HEK293 (cell line): ENCODE results near the gene PRUNE2.
A peak's percentile ranks its signal among the peaks of the same experiment; 100 is the strongest.

Source experiments
- BCL11A ChIP-seq: fragments of 450-650 bp; formaldehyde crosslinking; IDR thresholded peaks from 2 replicates; pipeline ENCODE4 v1.5.1; 2016; ENCODE audit warnings: low read depth, missing biosample characterization, missing genetic modification characterization
- IKZF3 ChIP-seq: fragments of 450-650 bp; IDR thresholded peaks from 2 replicates; pipeline ENCODE4 v1.5.0; 2018; ENCODE audit warnings: missing biosample characterization, mild to moderate bottlenecking, missing genetic modification characterization, moderate library complexity
- KLF8 ChIP-seq: fragments of 450-650 bp; formaldehyde crosslinking; IDR thresholded peaks from 2 replicates; pipeline ENCODE4 v1.5.1; 2016; ENCODE audit warnings: missing biosample characterization, missing genetic modification characterization
- KLF9 ChIP-seq: fragments of 450-650 bp; formaldehyde crosslinking; IDR thresholded peaks from 2 replicates; pipeline ENCODE4 v1.5.1; 2016; ENCODE audit warnings: missing biosample characterization, missing genetic modification characterization, low read depth
- MYNN ChIP-seq: fragments of 450-650 bp; formaldehyde crosslinking; IDR thresholded peaks from 2 replicates; pipeline ENCODE4 v1.5.1; 2016; ENCODE audit warnings: missing biosample characterization, missing genetic modification characterization, borderline replicate concordance
- SETDB1 ChIP-seq: IDR thresholded peaks from one replicate; pipeline ENCODE4 v1.6.1; 2017; ENCODE audit warnings: mild to moderate bottlenecking, low read length, moderate library complexity, mixed read lengths; ENCODE audit not compliant: insufficient read length
- SP2 ChIP-seq: fragments of 450-650 bp; formaldehyde crosslinking; IDR thresholded peaks from 2 replicates; pipeline ENCODE4 v1.5.1; 2016; ENCODE audit warnings: missing biosample characterization, missing genetic modification characterization
- WT1 ChIP-seq: fragments of 450-650 bp; formaldehyde crosslinking; IDR thresholded peaks from 2 replicates; pipeline ENCODE4 v1.5.1; 2016; ENCODE audit warnings: missing biosample characterization, missing genetic modification characterization
- ZBTB21 ChIP-seq: fragments of 450-650 bp; formaldehyde crosslinking; IDR thresholded peaks from 2 replicates; pipeline ENCODE4 v1.5.1; 2017; ENCODE audit warnings: missing biosample characterization, missing genetic modification characterization
- ZNF112 ChIP-seq: fragments of 450-650 bp; formaldehyde crosslinking; IDR thresholded peaks from 2 replicates; pipeline ENCODE4 v1.5.0; 2017; ENCODE audit warnings: missing biosample characterization, missing genetic modification characterization
- ZNF121 ChIP-seq: fragments of 450-650 bp; formaldehyde crosslinking; IDR thresholded peaks from 2 replicates; pipeline ENCODE4 v1.5.1; 2016; ENCODE audit warnings: missing biosample characterization, missing genetic modification characterization
- ZNF157 ChIP-seq: fragments of 450-650 bp; formaldehyde crosslinking; IDR thresholded peaks from 2 replicates; pipeline ENCODE4 v1.5.1; 2016; ENCODE audit warnings: missing biosample characterization, missing genetic modification characterization
- ZNF184 ChIP-seq: fragments of 450-650 bp; IDR thresholded peaks from 2 replicates; pipeline ENCODE4 v1.5.1; 2018; ENCODE audit warnings: missing biosample characterization, mild to moderate bottlenecking, missing genetic modification characterization
- ZNF274 ChIP-seq, 2 experiments: fragments of 200-500 bp in 1 of 2; fragments of 450-650 bp in 1 of 2; sonication (Bioruptor generic) in 1 of 2; formaldehyde crosslinking in 1 of 2; IDR thresholded peaks; 2 replicates each; pipeline versions ENCODE4 v1.5.1 to v1.6.1; 2014 to 2016; ENCODE audit warnings: borderline replicate concordance in 1 of 2, inconsistent platforms in 1 of 2, low read length in 1 of 2, missing biosample characterization in 1 of 2, missing genetic modification characterization in 1 of 2
- ZNF416 ChIP-seq: fragments of 450-650 bp; formaldehyde crosslinking; IDR thresholded peaks from 2 replicates; pipeline ENCODE4 v1.5.1; 2016; ENCODE audit warnings: missing biosample characterization, missing genetic modification characterization
- ZNF426 ChIP-seq: fragments of 450-650 bp; formaldehyde crosslinking; IDR thresholded peaks from 2 replicates; pipeline ENCODE4 v1.5.1; 2017; ENCODE audit warnings: missing biosample characterization, missing genetic modification characterization, mild to moderate bottlenecking, inconsistent platforms, moderate library complexity
- ZNF596 ChIP-seq: fragments of 450-650 bp; IDR thresholded peaks from 2 replicates; pipeline ENCODE4 v1.5.0; 2018; ENCODE audit warnings: missing biosample characterization, mild to moderate bottlenecking, missing genetic modification characterization, moderate library complexity
- ZNF600 ChIP-seq: fragments of 450-650 bp; formaldehyde crosslinking; IDR thresholded peaks from 2 replicates; pipeline ENCODE4 v1.5.1; 2016; ENCODE audit warnings: missing biosample characterization, missing genetic modification characterization
- ZNF621 ChIP-seq: fragments of 450-650 bp; formaldehyde crosslinking; IDR thresholded peaks from 2 replicates; pipeline ENCODE4 v1.5.1; 2017; ENCODE audit warnings: missing biosample characterization, missing genetic modification characterization
- ZNF624 ChIP-seq: fragments of 450-650 bp; formaldehyde crosslinking; IDR thresholded peaks from 2 replicates; pipeline ENCODE4 v1.5.1; 2017; ENCODE audit warnings: missing biosample characterization, missing genetic modification characterization
- ZNF626 ChIP-seq: fragments of 450-650 bp; sonication (Bioruptor Pico); formaldehyde crosslinking; IDR thresholded peaks from 2 replicates; pipeline ENCODE4 v1.5.1; 2018; ENCODE audit warnings: missing biosample characterization, missing genetic modification characterization, inconsistent platforms
- ZNF654 ChIP-seq: fragments of 450-650 bp; formaldehyde crosslinking; IDR thresholded peaks from 2 replicates; pipeline ENCODE4 v1.5.1; 2016; ENCODE audit warnings: low read depth, missing biosample characterization, missing genetic modification characterization
- ZNF664 ChIP-seq: fragments of 450-650 bp; formaldehyde crosslinking; IDR thresholded peaks from 2 replicates; pipeline ENCODE4 v1.5.1; 2016; ENCODE audit warnings: missing biosample characterization, missing genetic modification characterization
- ZNF830 ChIP-seq: fragments of 450-650 bp; IDR thresholded peaks from 2 replicates; pipeline ENCODE4 v1.5.0; 2018; ENCODE audit warnings: missing biosample characterization, missing genetic modification characterization, low read depth, mild to moderate bottlenecking, moderate library complexity
- TF ChIP-seq, protein P1 (sequence below): fragments of 450-650 bp; formaldehyde crosslinking; IDR thresholded peaks from 2 replicates; pipeline ENCODE4 v1.5.1; 2016; ENCODE audit warnings: missing biosample characterization, missing genetic modification characterization
- TF ChIP-seq, protein P2 (sequence below): fragments of 450-650 bp; formaldehyde crosslinking; IDR thresholded peaks from 2 replicates; pipeline ENCODE4 v1.5.1; 2016; ENCODE audit warnings: missing biosample characterization, missing genetic modification characterization
- TF ChIP-seq, protein P3 (sequence below): fragments of 450-650 bp; IDR thresholded peaks from 2 replicates; pipeline ENCODE4 v1.5.1; 2018; ENCODE audit warnings: missing biosample characterization, missing genetic modification characterization
- TF ChIP-seq, protein P4 (sequence below): fragments of 450-650 bp; formaldehyde crosslinking; IDR thresholded peaks from 2 replicates; pipeline ENCODE4 v1.5.1; 2017; ENCODE audit warnings: missing biosample characterization, missing genetic modification characterization
- TF ChIP-seq, protein P5 (sequence below): fragments of 450-650 bp; formaldehyde crosslinking; IDR thresholded peaks from 2 replicates; pipeline ENCODE4 v1.5.1; 2016; ENCODE audit warnings: missing biosample characterization, missing genetic modification characterization
- TF ChIP-seq, protein P6 (sequence below): fragments of 450-650 bp; formaldehyde crosslinking; IDR thresholded peaks from 2 replicates; pipeline ENCODE4 v1.5.1; 2016; ENCODE audit warnings: missing biosample characterization, missing genetic modification characterization
- TF ChIP-seq, protein P7 (sequence below): fragments of 450-650 bp; formaldehyde crosslinking; IDR thresholded peaks from 2 replicates; pipeline ENCODE4 v1.5.1; 2016; ENCODE audit warnings: missing biosample characterization, missing genetic modification characterization

PRUNE2 gene

DNA sequence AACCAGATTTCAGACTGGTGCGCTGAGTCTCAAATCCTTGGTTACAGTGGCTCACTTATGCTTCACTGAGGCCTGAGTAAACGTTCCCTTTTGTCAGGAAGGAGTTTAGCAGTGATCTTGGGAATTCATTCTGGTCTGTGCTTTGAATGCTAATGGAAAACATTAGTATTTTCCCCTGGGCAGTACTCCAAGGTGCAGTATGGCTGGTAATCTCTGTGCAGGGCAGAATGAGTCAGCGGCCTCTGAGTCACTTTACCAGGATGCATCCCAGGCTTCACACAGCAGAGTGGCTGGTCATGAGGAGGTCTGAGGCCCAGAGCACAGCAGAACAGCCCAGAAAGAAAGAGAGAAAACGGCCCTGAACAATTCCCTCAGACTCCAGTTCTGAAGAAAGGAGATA, 87.6 kb downstream of the PRUNE2 start (continued):
- TF ChIP-seq ZNF274 (IDR thresholded peaks at IDR 0.05; ENCODE audit: low read length) (no peak), ZNF274 (tag by site-specific recombination; IDR thresholded peaks at IDR 0.05; ENCODE audit: borderline replicate concordance) (no peak), ZNF621 (no peak), SP2 (no peak), SETDB1 (no peak), ZNF157 (no peak), ZBTB21 (tag by site-specific recombination) (no peak), BCL11A (tag by site-specific recombination) (no peak), ZNF112 (no peak), IKZF3 (tag by site-specific recombination) (peak; percentile 32; the same call in 1 of the 2 replicates), MYNN (tag by site-specific recombination) (no peak), ZNF654 (no peak), ZNF600 (tag by site-specific recombination) (peak; percentile 89), ZNF596 (no peak), WT1 (tag by site-specific recombination) (no peak), ZNF624 (tag by site-specific recombination) (no peak), ZNF664 (tag by site-specific recombination) (no peak), ZNF184 (tag by site-specific recombination) (peak; percentile 23; the same call in 1 of the 2 replicates), ZNF416 (tag by site-specific recombination) (no peak), ZNF121 (tag by site-specific recombination) (no peak), KLF9 (tag by site-specific recombination) (no peak), ZNF626 (no peak), KLF8 (tag by site-specific recombination) (no peak), ZNF830 (tag by site-specific recombination) (no peak), ZNF426 (no peak)
- TF ChIP-seq, protein P1, sequence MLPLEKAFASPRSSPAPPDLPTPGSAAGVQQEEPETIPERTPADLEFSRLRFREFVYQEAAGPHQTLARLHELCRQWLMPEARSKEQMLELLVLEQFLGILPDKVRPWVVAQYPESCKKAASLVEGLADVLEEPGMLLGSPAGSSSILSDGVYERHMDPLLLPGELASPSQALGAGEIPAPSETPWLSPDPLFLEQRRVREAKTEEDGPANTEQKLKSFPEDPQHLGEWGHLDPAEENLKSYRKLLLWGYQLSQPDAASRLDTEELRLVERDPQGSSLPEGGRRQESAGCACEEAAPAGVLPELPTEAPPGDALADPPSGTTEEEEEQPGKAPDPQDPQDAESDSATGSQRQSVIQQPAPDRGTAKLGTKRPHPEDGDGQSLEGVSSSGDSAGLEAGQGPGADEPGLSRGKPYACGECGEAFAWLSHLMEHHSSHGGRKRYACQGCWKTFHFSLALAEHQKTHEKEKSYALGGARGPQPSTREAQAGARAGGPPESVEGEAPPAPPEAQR (tag by site-specific recombination): no peak
- TF ChIP-seq, protein P2, sequence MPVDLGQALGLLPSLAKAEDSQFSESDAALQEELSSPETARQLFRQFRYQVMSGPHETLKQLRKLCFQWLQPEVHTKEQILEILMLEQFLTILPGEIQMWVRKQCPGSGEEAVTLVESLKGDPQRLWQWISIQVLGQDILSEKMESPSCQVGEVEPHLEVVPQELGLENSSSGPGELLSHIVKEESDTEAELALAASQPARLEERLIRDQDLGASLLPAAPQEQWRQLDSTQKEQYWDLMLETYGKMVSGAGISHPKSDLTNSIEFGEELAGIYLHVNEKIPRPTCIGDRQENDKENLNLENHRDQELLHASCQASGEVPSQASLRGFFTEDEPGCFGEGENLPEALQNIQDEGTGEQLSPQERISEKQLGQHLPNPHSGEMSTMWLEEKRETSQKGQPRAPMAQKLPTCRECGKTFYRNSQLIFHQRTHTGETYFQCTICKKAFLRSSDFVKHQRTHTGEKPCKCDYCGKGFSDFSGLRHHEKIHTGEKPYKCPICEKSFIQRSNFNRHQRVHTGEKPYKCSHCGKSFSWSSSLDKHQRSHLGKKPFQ (tag by site-specific recombination): no peak
- TF ChIP-seq, protein P3, sequence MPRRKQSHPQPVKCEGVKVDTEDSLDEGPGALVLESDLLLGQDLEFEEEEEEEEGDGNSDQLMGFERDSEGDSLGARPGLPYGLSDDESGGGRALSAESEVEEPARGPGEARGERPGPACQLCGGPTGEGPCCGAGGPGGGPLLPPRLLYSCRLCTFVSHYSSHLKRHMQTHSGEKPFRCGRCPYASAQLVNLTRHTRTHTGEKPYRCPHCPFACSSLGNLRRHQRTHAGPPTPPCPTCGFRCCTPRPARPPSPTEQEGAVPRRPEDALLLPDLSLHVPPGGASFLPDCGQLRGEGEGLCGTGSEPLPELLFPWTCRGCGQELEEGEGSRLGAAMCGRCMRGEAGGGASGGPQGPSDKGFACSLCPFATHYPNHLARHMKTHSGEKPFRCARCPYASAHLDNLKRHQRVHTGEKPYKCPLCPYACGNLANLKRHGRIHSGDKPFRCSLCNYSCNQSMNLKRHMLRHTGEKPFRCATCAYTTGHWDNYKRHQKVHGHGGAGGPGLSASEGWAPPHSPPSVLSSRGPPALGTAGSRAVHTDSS (tag by site-specific recombination): no peak
- TF ChIP-seq, protein P4, sequence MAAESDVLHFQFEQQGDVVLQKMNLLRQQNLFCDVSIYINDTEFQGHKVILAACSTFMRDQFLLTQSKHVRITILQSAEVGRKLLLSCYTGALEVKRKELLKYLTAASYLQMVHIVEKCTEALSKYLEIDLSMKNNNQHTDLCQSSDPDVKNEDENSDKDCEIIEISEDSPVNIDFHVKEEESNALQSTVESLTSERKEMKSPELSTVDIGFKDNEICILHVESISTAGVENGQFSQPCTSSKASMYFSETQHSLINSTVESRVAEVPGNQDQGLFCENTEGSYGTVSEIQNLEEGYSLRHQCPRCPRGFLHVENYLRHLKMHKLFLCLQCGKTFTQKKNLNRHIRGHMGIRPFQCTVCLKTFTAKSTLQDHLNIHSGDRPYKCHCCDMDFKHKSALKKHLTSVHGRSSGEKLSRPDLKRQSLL: no peak
- TF ChIP-seq, protein P5, sequence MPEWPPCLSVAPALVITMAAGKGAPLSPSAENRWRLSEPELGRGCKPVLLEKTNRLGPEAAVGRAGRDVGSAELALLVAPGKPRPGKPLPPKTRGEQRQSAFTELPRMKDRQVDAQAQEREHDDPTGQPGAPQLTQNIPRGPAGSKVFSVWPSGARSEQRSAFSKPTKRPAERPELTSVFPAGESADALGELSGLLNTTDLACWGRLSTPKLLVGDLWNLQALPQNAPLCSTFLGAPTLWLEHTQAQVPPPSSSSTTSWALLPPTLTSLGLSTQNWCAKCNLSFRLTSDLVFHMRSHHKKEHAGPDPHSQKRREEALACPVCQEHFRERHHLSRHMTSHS (tag by site-specific recombination): no peak
- TF ChIP-seq, protein P6, sequence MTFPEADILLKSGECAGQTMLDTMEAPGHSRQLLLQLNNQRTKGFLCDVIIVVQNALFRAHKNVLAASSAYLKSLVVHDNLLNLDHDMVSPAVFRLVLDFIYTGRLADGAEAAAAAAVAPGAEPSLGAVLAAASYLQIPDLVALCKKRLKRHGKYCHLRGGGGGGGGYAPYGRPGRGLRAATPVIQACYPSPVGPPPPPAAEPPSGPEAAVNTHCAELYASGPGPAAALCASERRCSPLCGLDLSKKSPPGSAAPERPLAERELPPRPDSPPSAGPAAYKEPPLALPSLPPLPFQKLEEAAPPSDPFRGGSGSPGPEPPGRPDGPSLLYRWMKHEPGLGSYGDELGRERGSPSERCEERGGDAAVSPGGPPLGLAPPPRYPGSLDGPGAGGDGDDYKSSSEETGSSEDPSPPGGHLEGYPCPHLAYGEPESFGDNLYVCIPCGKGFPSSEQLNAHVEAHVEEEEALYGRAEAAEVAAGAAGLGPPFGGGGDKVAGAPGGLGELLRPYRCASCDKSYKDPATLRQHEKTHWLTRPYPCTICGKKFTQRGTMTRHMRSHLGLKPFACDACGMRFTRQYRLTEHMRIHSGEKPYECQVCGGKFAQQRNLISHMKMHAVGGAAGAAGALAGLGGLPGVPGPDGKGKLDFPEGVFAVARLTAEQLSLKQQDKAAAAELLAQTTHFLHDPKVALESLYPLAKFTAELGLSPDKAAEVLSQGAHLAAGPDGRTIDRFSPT (tag by site-specific recombination): 0 out of 2 replicates have a peak, but pooled peaks have one; percentile 27
- TF ChIP-seq, protein P7, sequence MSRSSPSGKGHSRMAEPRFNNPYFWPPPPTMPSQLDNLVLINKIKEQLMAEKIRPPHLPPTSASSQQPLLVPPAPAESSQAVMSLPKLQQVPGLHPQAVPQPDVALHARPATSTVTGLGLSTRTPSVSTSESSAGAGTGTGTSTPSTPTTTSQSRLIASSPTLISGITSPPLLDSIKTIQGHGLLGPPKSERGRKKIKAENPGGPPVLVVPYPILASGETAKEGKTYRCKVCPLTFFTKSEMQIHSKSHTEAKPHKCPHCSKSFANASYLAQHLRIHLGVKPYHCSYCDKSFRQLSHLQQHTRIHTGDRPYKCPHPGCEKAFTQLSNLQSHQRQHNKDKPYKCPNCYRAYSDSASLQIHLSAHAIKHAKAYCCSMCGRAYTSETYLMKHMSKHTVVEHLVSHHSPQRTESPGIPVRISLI (tag by site-specific recombination): no peak
